K562 (cell line): ENCODE results near the gene SRCIN1. TPM values are rescaled to one million over a fixed set of nuclear protein-coding genes. Genes with fewer than 3 reads are reported as not detected.

Source experiments
- ATAC-seq: fragments of 200-7000 bp; cut with Tn5 transposase; 3 replicates; pipeline ENCODE4 v1.9.1; 2020; ENCODE audit warnings: moderate library complexity
- BruUV-seq: library from RNA; stranded (reverse); fragments of 400-500 nt; replicated peaks from 2 replicates; lab custom pipeline; 2021; lab: Mats Ljungman, UMichigan
- CTCF ChIA-PET: fragments of 300-600 bp; formaldehyde crosslinking; extraction: SDS; loops from one replicate; lab custom pipeline; 2021; ENCODE audit warnings: low intra/inter-chr PET ratio; lab: Yijun Ruan, JAX
- POLR2A ChIA-PET: fragments of 300-600, 350-650 bp; sonication (Branson Sonifier 250); formaldehyde crosslinking; extraction: SDS; loops from one replicate; lab custom pipeline; 2021; ENCODE audit warnings: antibody characterized with exemption, inconsistent platforms; lab: Yijun Ruan, JAX
- DNase-seq, 4 experiments: peaks; one replicate each; pipeline versions ENCODE4 v3.0.0 to v3.0.0-alpha.2; 2011 to 2018; ENCODE audit warnings: low spot score in 3 of 4, mixed read lengths in 3 of 4; ENCODE audit errors: extremely low read depth in 1 of 4
- FAIRE-seq: peaks from 2 replicates; lab custom pipeline; 2011; peaks lifted over from hg19 to GRCh38; lab: Jason Lieb, UNC
- H2AFZ ChIP-seq: 2 replicates; pipeline ENCODE4 v1.6.0; 2011; ENCODE audit warnings: low read depth, low read length, control low read depth, inconsistent platforms
- H3K27ac ChIP-seq: fragments of 200-600 bp; 3 replicates; pipeline ENCODE4 v1.8.0; 2011; ENCODE audit warnings: low read depth, mild to moderate bottlenecking, control low read depth, inconsistent platforms, low read length, moderate library complexity, mixed read lengths; ENCODE audit errors: extremely low read depth
- H3K27me3 ChIP-seq, 2 experiments: fragments of 300-600 bp in 1 of 2; 2 replicates in 1 of 2; 3 replicates in 1 of 2; pipeline versions ENCODE4 v1.6.0 to v1.8.0; 2011; ENCODE audit warnings: inconsistent platforms in 2 of 2, low read length in 2 of 2, mild to moderate bottlenecking in 1 of 2, mixed read lengths in 1 of 2, moderate library complexity in 1 of 2; ENCODE audit not compliant: control insufficient read depth in 2 of 2, insufficient read depth in 2 of 2
- H3K36me3 ChIP-seq: fragments of 300-600 bp; 3 replicates; pipeline ENCODE4 v1.8.0; 2011; ENCODE audit warnings: mild to moderate bottlenecking, low read length, inconsistent platforms; ENCODE audit not compliant: control insufficient read depth, insufficient read depth
- H3K4me1 ChIP-seq, 2 experiments: fragments of 200-600 bp in 1 of 2; replicated peaks in 1 of 2; 2 replicates in 1 of 2; 3 replicates in 1 of 2; pipeline versions ENCODE4 v1.5.1 to v1.8.0; 2011; ENCODE audit warnings: inconsistent platforms in 2 of 2, low read length in 2 of 2, mild to moderate bottlenecking in 1 of 2, mixed read lengths in 1 of 2, moderate library complexity in 1 of 2; ENCODE audit not compliant: control insufficient read depth in 2 of 2, insufficient read depth in 2 of 2
- H3K4me2 ChIP-seq: 2 replicates; pipeline ENCODE4 v1.6.1; 2011; ENCODE audit warnings: low read length, control low read depth, inconsistent platforms, mixed read lengths; ENCODE audit not compliant: insufficient read depth
- H3K4me3 ChIP-seq: fragments of 200-600 bp; sonication (generic), shearing (Covaris generic); 2 replicates; pipeline ENCODE4 v1.5.1; 2016; ENCODE audit warnings: control low read depth, inconsistent platforms
- H3K79me2 ChIP-seq: fragments of 200-600 bp; 3 replicates; pipeline ENCODE4 v1.8.0; 2011; ENCODE audit warnings: low read length, inconsistent platforms; ENCODE audit not compliant: control insufficient read depth, insufficient read depth
- H3K9ac ChIP-seq, 2 experiments: 2 replicates each; pipeline versions ENCODE4 v1.6.0 to v1.6.1; 2011; ENCODE audit warnings: low read depth in 2 of 2, low read length in 2 of 2, control low read depth in 1 of 2, inconsistent platforms in 1 of 2, mild to moderate bottlenecking in 1 of 2, mixed read lengths in 1 of 2; ENCODE audit not compliant: insufficient read depth in 1 of 2
- H3K9me1 ChIP-seq: one replicate; pipeline ENCODE4 v1.6.0; 2011; ENCODE audit warnings: inconsistent platforms, mild to moderate bottlenecking, low read length, moderate library complexity; ENCODE audit not compliant: control insufficient read depth, insufficient read depth
- H3K9me3 ChIP-seq: replicated peaks from 2 replicates; pipeline ENCODE4 v1.5.1; 2011; ENCODE audit warnings: low read depth, low read length, inconsistent platforms; ENCODE audit not compliant: control insufficient read depth, insufficient read depth
- H4K20me1 ChIP-seq: replicated peaks from 2 replicates; pipeline ENCODE4 v1.6.1; 2011; ENCODE audit warnings: low read length, inconsistent platforms, mixed read lengths; ENCODE audit not compliant: control insufficient read depth, insufficient read depth
- SMC3 ChIP-seq: conservative IDR thresholded peaks from 2 replicates; pipeline ENCODE4 v1.6.1; 2011; ENCODE audit warnings: low read depth, low read length, improper control_type of control experiment; ENCODE audit not compliant: insufficient read depth
- WGBS: fragments of 100-300 bp; shearing (Covaris generic); methylation state at CpG from one replicate; pipeline ENCODE4 v1.1.6; 2016; ENCODE audit warnings: low coverage, mixed read lengths; ENCODE audit not compliant: insufficient coverage; ENCODE audit errors: missing lambda C conversion rate; 5-methylcytosine and 5-hydroxymethylcytosine counted together
- in situ Hi-C: fragments of 300-500 bp; cut with MboI; formaldehyde crosslinking; loops from 4 replicates; pipeline ENCODE4 v1.15.0; 2018; ENCODE audit warnings: inconsistent platforms, mixed read lengths
- intact Hi-C: fragments of 100-400 bp; cut with micrococcal nuclease; formaldehyde crosslinking; loops from 2 replicates; pipeline ENCODE4 v1.14.2; 2022
- polyA plus RNA-seq, 8 experiments: library from polyadenylated mRNA; depleted of rRNA in 4 of 8; stranded (reverse) in 5 of 8; unstranded in 3 of 8; fragments of >200 nt; fragmentation: Nextera tagmentation in 2 of 8; fragmentation: Illumina TruSeq in 1 of 8; extraction: Ambion mirVana in 2 of 8; extraction: Trizol in 1 of 8; gene quantifications; 2 replicates each; pipeline versions ENCODE4 v1.2.1 to v1.2.3, GENCODE V29; 2011 to 2014; ENCODE audit warnings: inconsistent platforms in 1 of 8, missing spikeins in 1 of 8
- total RNA-seq, 7 experiments: library from RNA; depleted of rRNA in 6 of 7; stranded (reverse); fragments of >200 nt in 6 of 7; fragmentation: Illumina TruSeq in 2 of 7; extraction: Trizol in 2 of 7; gene quantifications; 2 replicates each; pipeline versions ENCODE4 v1.2.1 to v1.2.3, GENCODE V29; 2011 to 2021; ENCODE audit warnings: low replicate concordance in 1 of 7
- TF ChIP-seq, protein P1 (sequence below): IDR thresholded peaks from 2 replicates; pipeline ENCODE4 v1.6.1; 2011; ENCODE audit warnings: borderline replicate concordance, low read depth, mild to moderate bottlenecking, moderate library complexity, low read length; ENCODE audit not compliant: insufficient read depth, poor library complexity, severe bottlenecking
- TF ChIP-seq, protein P2 (sequence below): fragments of 150-350 bp; conservative IDR thresholded peaks from 2 replicates; pipeline ENCODE4 v1.6.1; 2014; ENCODE audit warnings: low read length
- TF ChIP-seq, protein P3 (sequence below): fragments of 250-450 bp; sonication (Bioruptor Pico); IDR thresholded peaks from 2 replicates; pipeline ENCODE4 v1.5.0; 2020; ENCODE audit warnings: mild to moderate bottlenecking

SRCIN1 gene
- total and polyA plus RNA-seq, 9 of the 15 experiments (the other 6 are each of a cell fraction or from before 2014, with no cell fraction given), result 0.09 to 0.33 (median 0.13) TPM; not detected in 6

DNA sequence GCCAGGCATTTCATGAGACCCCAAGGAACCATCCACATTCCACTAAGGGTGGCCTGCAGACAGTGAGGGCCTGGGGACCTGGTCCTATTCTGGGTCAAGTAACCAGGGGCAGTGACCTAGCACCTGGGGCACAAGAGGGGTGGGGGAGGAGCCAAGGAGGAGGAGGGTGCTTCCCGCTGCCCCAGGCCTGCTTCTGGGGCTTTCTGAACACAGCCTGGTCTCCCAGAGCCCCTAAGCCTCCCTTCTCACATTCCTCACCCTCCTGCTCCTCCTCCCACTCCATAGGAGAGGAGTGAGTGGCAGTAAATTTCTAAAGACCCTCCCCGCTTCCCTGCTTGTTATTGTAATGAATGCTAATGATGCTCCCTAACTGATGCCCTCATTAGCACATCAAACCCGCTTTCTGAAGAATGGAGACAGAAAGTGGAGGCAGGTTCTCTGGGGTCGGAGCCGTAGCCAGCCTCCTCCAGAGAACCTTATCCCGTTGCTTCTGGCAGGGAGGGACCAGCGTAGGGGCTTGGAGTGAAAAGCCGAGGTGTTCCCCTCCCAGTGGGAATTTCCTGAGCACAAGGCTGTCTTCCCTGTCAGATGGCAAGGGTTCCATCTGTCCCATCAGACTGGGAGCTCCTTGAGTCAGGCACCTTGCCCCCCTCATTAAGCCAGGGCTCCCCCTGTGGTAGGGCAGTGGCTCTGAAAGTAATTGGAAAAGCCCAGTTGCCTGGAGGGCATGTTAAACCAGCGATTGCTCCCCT, 3.7 kb upstream of the SRCIN1 start:
- no peak for FAIRE-seq
- in situ Hi-C loops (no loop called here), intact Hi-C loops (no loop called here)
- Histone ChIP-seq H3K27me3 (peaks cover 16 to 53% of the 10 kb centered on the region in 2 experiments; a peak in 4 of 5 replicates), H3K36me3 (no peaks in the 10 kb centered on the region), H3K4me2 (no peak overlapping the region), H3K9me3 (peaks cover 5% of the 10 kb centered on the region), H3K4me1 (peaks cover 0 to 28% of the 10 kb centered on the region in 2 experiments; a peak in 2 of 5 replicates), H4K20me1 (0 out of 2 replicates have a peak, but pooled peaks cover 4% of the 10 kb centered on the region), H3K9ac (no peak overlapping the region), H3K9me1 (no peaks in the 10 kb centered on the region), H2AFZ (no peak overlapping the region), H3K79me2 (no peaks in the 10 kb centered on the region), H3K27ac (no peak overlapping the region), H3K4me3 (no peak overlapping the region)
- POLR2A ChIA-PET, result no interaction called here
- no peak for DNase-seq
- no peak for TF ChIP-seq SMC3
- TF ChIP-seq, protein P1, sequence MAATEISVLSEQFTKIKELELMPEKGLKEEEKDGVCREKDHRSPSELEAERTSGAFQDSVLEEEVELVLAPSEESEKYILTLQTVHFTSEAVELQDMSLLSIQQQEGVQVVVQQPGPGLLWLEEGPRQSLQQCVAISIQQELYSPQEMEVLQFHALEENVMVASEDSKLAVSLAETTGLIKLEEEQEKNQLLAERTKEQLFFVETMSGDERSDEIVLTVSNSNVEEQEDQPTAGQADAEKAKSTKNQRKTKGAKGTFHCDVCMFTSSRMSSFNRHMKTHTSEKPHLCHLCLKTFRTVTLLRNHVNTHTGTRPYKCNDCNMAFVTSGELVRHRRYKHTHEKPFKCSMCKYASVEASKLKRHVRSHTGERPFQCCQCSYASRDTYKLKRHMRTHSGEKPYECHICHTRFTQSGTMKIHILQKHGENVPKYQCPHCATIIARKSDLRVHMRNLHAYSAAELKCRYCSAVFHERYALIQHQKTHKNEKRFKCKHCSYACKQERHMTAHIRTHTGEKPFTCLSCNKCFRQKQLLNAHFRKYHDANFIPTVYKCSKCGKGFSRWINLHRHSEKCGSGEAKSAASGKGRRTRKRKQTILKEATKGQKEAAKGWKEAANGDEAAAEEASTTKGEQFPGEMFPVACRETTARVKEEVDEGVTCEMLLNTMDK, result peak; percentile 49
- TF ChIP-seq, protein P2, sequence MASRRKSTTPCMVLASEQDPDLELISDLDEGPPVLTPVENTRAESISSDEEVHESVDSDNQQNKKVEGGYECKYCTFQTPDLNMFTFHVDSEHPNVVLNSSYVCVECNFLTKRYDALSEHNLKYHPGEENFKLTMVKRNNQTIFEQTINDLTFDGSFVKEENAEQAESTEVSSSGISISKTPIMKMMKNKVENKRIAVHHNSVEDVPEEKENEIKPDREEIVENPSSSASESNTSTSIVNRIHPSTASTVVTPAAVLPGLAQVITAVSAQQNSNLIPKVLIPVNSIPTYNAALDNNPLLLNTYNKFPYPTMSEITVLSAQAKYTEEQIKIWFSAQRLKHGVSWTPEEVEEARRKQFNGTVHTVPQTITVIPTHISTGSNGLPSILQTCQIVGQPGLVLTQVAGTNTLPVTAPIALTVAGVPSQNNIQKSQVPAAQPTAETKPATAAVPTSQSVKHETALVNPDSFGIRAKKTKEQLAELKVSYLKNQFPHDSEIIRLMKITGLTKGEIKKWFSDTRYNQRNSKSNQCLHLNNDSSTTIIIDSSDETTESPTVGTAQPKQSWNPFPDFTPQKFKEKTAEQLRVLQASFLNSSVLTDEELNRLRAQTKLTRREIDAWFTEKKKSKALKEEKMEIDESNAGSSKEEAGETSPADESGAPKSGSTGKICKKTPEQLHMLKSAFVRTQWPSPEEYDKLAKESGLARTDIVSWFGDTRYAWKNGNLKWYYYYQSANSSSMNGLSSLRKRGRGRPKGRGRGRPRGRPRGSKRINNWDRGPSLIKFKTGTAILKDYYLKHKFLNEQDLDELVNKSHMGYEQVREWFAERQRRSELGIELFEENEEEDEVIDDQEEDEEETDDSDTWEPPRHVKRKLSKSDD, result no peak
- TF ChIP-seq, protein P3, sequence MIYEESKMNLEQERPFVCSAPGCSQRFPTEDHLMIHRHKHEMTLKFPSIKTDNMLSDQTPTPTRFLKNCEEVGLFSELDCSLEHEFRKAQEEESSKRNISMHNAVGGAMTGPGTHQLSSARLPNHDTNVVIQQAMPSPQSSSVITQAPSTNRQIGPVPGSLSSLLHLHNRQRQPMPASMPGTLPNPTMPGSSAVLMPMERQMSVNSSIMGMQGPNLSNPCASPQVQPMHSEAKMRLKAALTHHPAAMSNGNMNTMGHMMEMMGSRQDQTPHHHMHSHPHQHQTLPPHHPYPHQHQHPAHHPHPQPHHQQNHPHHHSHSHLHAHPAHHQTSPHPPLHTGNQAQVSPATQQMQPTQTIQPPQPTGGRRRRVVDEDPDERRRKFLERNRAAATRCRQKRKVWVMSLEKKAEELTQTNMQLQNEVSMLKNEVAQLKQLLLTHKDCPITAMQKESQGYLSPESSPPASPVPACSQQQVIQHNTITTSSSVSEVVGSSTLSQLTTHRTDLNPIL (CRISPR knock-in tag), result no peak
- 4% methylated on average over 9 of the region's 9 CpGs for WGBS
- no peak for ATAC-seq
- CTCF ChIA-PET, result no interaction called here
- BruUV-seq, result no TSS peak
